Activated gamma-delta T cell treated with Interleukin-2 at 50 U/mL for 16 hours (primary cell): ENCODE data around the gene SFPQ.
"Not testable (repeated sequence)": the region's sequence is repeated elsewhere in the genome, so short reads cannot be mapped to it uniquely, and the experiment has no call there.

Source experiments
- DNase-seq: peaks from one replicate; pipeline ENCODE4 v3.0.0-alpha.2; 2020

Gene SFPQ

GRCh38 chr1:35192853-35193664 lies at the start of gene SFPQ:
TSS of gene SFPQ (minus strand) at chr1:35193145. CDS start at chr1:35193049, 96 bp downstream.
- peak; percentile 97 for DNase-seq

- not testable (repeated sequence) for DNase-seq
Observed at GRCh38 chr1:35236772-35237171, 43.8 kb upstream of the SFPQ start.

GRCh38 chr1:35231287-35231686 lies 38.3 kb upstream of the SFPQ start:
- DNase-seq = no peak

GRCh38 chr1:35229587-35230360 lies 36.8 kb upstream of the SFPQ start:
- DNase-seq = no peak

- no peak for DNase-seq
Observed at GRCh38 chr1:35226546-35226945, 33.6 kb upstream of the SFPQ start.

GRCh38 chr1:35223084-35223630 lies 30.2 kb upstream of the SFPQ start:
- no peak for DNase-seq

GRCh38 chr1:35222322-35223083 lies 29.6 kb upstream of the SFPQ start:
- no peak for DNase-seq

- no peak for DNase-seq
Observed at GRCh38 chr1:35220976-35221375, 28.0 kb upstream of the SFPQ start.

GRCh38 chr1:35215346-35215745 lies 22.4 kb upstream of the SFPQ start:
- DNase-seq = no peak

GRCh38 chr1:35211120-35211414 lies 18.1 kb upstream of the SFPQ start:
- no peak for DNase-seq

- DNase-seq = no peak
Observed at GRCh38 chr1:35210321-35211119, 17.6 kb upstream of the SFPQ start.

GRCh38 chr1:35203295-35203694 lies 10.3 kb upstream of the SFPQ start:
- DNase-seq = no peak

GRCh38 chr1:35202048-35202719 lies 9.2 kb upstream of the SFPQ start:
- peak; percentile 68 for DNase-seq

GRCh38 chr1:35201631-35202030 lies 8.7 kb upstream of the SFPQ start:
- no peak for DNase-seq

- DNase-seq = peak; percentile 88
Observed at GRCh38 chr1:35192056-35192852, 691 bp downstream of the SFPQ start.

- DNase-seq = no peak
Observed at GRCh38 chr1:35191429-35192055, 1.4 kb downstream of the SFPQ start.

GRCh38 chr1:35190784-35191183 lies 2.2 kb downstream of the SFPQ start:
- DNase-seq = no peak

- no peak for DNase-seq
Observed at GRCh38 chr1:35188578-35189392, 4.2 kb downstream of the SFPQ start.

GRCh38 chr1:35187816-35188342 lies 5.1 kb downstream of the SFPQ start:
- no peak for DNase-seq
